Prostate gland (tissue), 2 donors: ENCODE data around the gene ZDHHC18.

Experiments
- POLR2A ChIP-seq: fragments of 450-650 bp; IDR thresholded peaks from one replicate; pipeline ENCODE4 v1.6.1; 2016; ENCODE audit warnings: antibody characterized with exemption, mild to moderate bottlenecking
- POLR2AphosphoS5 ChIP-seq: sonication (generic); formaldehyde crosslinking; IDR thresholded peaks from one replicate; pipeline ENCODE4 v1.6.1; 2017; ENCODE audit warnings: antibody characterized with exemption
- TF ChIP-seq, protein P1 (sequence below), 4 experiments: fragments of 200-600 bp in 2 of 4; fragments of 450-650 bp in 2 of 4; sonication (generic) in 2 of 4; IDR thresholded peaks; 1 replicate in 3 of 4; 2 replicates in 1 of 4; pipeline ENCODE4 v1.5.1; 2016 to 2019; ENCODE audit warnings: antibody characterized with exemption in 4 of 4, mild to moderate bottlenecking in 2 of 4, moderate library complexity in 2 of 4

DNA sequence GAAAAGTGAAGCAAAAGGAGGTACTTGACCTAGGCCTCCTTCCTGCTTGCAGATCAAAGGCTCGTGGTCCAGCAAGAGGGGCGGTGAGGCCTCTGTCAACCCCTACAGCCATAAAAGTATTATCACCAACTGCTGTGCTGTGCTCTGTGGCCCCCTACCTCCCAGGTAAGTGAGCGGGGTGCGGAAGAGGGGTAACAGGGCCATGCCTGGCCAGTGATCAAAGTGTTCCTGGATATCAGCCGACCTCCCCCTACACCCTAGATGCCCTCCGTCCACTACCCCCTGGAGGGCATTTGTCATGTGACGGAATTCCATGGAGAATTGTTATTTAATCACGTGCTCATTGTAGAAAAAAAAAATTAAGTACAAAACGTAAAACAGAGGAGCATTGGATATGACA lies 26.2 kb downstream of the ZDHHC18 start:
- TF ChIP-seq, protein P1, sequence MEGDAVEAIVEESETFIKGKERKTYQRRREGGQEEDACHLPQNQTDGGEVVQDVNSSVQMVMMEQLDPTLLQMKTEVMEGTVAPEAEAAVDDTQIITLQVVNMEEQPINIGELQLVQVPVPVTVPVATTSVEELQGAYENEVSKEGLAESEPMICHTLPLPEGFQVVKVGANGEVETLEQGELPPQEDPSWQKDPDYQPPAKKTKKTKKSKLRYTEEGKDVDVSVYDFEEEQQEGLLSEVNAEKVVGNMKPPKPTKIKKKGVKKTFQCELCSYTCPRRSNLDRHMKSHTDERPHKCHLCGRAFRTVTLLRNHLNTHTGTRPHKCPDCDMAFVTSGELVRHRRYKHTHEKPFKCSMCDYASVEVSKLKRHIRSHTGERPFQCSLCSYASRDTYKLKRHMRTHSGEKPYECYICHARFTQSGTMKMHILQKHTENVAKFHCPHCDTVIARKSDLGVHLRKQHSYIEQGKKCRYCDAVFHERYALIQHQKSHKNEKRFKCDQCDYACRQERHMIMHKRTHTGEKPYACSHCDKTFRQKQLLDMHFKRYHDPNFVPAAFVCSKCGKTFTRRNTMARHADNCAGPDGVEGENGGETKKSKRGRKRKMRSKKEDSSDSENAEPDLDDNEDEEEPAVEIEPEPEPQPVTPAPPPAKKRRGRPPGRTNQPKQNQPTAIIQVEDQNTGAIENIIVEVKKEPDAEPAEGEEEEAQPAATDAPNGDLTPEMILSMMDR (IDR thresholded peaks at IDR 0.05) = no peak
- TF ChIP-seq POLR2A (no peak), POLR2AphosphoS5 (no peak)
